ENCODE measurements around the gene PGAP2.

PGAP2 gene

DNA sequence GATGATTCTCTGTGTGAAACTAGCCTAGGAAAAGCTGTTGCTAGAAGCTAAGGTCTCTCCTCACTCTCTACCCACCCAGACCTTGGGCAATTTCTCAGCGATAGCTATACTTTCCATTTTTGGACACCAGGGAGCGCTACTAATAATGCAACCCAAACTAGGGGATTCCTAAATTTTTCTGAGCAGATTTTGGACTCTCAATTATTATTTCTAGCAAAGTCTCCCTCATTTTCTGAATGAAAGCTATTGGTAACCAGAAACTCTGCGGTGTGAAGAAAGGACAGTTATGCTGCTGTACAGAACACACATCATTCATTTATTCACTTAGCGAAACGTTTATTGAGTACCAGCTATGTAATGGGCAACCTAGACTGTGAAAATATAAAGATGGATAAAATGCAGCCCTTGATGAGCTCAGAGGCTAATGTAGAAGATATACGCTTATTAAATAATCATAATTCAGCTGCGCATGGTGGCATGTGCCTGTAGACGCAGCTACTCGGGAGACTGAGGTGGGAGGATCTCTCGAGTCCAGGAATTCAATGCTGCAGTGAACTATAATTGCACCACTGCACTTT is 41.0 kb downstream of the PGAP2 start:
- Histone ChIP-seq H3K9me3 (no peaks in the 10 kb centered on the region), H3K27me3 (no peaks in the 10 kb centered on the region), H3K27ac (peak overlapping the region; percentile 9), H3K36me3 (no peaks in the 10 kb centered on the region), H3K4me1 (ENCODE audit: control insufficient read depth in 1 of 2, insufficient read depth in 1 of 2, low read depth in 1 of 2, low read length in 1 of 2) (peaks cover 9% of the 10 kb centered on the region in 2 experiments), H3K4me3 (ENCODE audit: low read depth in 1 of 2, low read length in 1 of 2) (no peak overlapping the region)
- TF ChIP-seq, protein P1, sequence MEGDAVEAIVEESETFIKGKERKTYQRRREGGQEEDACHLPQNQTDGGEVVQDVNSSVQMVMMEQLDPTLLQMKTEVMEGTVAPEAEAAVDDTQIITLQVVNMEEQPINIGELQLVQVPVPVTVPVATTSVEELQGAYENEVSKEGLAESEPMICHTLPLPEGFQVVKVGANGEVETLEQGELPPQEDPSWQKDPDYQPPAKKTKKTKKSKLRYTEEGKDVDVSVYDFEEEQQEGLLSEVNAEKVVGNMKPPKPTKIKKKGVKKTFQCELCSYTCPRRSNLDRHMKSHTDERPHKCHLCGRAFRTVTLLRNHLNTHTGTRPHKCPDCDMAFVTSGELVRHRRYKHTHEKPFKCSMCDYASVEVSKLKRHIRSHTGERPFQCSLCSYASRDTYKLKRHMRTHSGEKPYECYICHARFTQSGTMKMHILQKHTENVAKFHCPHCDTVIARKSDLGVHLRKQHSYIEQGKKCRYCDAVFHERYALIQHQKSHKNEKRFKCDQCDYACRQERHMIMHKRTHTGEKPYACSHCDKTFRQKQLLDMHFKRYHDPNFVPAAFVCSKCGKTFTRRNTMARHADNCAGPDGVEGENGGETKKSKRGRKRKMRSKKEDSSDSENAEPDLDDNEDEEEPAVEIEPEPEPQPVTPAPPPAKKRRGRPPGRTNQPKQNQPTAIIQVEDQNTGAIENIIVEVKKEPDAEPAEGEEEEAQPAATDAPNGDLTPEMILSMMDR (IDR thresholded peaks at IDR 0.05): peak; percentile 81

DNA sequence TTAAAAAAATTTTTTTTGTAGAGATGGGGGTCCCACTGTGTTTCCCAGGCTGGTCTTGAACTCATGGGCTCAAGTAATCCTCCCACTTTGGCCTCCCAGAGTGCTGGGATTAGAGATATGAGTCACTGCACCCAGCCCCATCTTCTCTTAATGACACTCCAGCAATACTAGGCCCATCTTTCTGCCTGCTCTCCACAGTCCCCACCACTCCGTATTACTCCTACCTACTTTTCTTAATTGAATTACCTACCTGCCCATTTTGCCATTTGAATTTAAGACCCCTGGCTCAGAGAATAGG is 45.1 kb downstream of the PGAP2 start:
- Histone ChIP-seq H3K27ac (peak overlapping the region; percentile 98), H3K27me3 (no peaks in the 10 kb centered on the region), H3K9me3 (no peaks in the 10 kb centered on the region), H3K4me1 (ENCODE audit: control insufficient read depth in 1 of 2, insufficient read depth in 1 of 2, low read depth in 1 of 2, low read length in 1 of 2) (peaks cover 38 to 42% of the 10 kb centered on the region in 2 experiments), H3K36me3 (no peaks in the 10 kb centered on the region), H3K4me3 (ENCODE audit: low read depth in 1 of 2, low read length in 1 of 2) (no peak overlapping the region)
- TF ChIP-seq, protein P1 (IDR thresholded peaks at IDR 0.05): no peak

DNA sequence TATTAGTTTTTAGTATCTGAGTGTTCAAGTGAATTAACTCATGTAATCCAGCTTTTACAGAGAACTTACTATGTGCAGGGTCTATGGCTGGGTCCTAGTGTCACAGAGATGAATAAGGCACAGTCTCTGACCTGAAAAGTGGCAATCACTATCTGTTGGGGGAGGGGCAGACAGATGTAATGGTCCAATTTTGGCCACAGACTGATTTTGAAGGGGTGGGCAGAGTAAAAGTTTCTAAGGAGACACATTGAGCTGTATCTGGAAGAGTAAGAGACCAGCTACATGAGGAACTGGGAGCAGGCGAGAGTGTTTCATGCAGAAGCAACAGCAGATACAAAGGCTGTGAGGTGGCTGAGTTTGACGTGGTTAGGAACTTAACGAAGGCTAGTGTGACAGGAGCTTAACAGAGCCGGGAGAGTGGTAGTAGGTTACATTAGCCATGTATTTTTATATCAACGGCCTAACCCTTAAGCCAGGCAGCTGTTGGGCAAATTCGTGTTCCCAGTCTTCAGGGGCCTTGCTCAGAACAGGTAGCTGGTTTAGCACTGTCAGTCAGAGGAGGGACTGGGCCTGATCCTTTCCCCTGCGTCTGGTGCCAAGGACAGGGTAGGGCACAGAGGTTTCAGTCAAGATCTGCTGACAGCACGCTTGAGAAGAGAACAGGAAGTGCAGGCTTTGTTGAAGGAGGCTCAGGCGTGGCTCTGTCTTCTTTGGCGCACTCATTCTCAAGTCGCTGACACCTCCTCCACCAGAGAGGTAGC is 45.7 kb downstream of the PGAP2 start:
- peaks cover 44 to 48% of the 10 kb centered on the region in 2 experiments for H3K4me1 ChIP-seq (ENCODE audit: control insufficient read depth in 1 of 2, insufficient read depth in 1 of 2, low read depth in 1 of 2, low read length in 1 of 2)
- no peaks in the 10 kb centered on the region for H3K27me3 ChIP-seq
- TF ChIP-seq, protein P1 (IDR thresholded peaks at IDR 0.05): no peak
- H3K4me3 ChIP-seq (ENCODE audit: low read depth in 1 of 2, low read length in 1 of 2): peak overlapping the region; percentile 77 to 93
- H3K36me3 ChIP-seq: no peaks in the 10 kb centered on the region
- H3K9me3 ChIP-seq: no peaks in the 10 kb centered on the region
- peak overlapping the region; percentile 98 for H3K27ac ChIP-seq

- Histone ChIP-seq H3K4me3 (ENCODE audit: low read depth in 1 of 2, low read length in 1 of 2) (peak overlapping the region; percentile 77 to 93), H3K27ac (peak overlapping the region; percentile 98), H3K36me3 (no peaks in the 10 kb centered on the region), H3K27me3 (no peaks in the 10 kb centered on the region), H3K9me3 (no peaks in the 10 kb centered on the region), H3K4me1 (ENCODE audit: control insufficient read depth in 1 of 2, insufficient read depth in 1 of 2, low read depth in 1 of 2, low read length in 1 of 2) (peaks cover 49 to 53% of the 10 kb centered on the region in 2 experiments)
- TF ChIP-seq, protein P1 (IDR thresholded peaks at IDR 0.05): no peak
Observed at GRCh38 chr11:3854660-3854976, 46.3 kb downstream of the PGAP2 start.

DNA sequence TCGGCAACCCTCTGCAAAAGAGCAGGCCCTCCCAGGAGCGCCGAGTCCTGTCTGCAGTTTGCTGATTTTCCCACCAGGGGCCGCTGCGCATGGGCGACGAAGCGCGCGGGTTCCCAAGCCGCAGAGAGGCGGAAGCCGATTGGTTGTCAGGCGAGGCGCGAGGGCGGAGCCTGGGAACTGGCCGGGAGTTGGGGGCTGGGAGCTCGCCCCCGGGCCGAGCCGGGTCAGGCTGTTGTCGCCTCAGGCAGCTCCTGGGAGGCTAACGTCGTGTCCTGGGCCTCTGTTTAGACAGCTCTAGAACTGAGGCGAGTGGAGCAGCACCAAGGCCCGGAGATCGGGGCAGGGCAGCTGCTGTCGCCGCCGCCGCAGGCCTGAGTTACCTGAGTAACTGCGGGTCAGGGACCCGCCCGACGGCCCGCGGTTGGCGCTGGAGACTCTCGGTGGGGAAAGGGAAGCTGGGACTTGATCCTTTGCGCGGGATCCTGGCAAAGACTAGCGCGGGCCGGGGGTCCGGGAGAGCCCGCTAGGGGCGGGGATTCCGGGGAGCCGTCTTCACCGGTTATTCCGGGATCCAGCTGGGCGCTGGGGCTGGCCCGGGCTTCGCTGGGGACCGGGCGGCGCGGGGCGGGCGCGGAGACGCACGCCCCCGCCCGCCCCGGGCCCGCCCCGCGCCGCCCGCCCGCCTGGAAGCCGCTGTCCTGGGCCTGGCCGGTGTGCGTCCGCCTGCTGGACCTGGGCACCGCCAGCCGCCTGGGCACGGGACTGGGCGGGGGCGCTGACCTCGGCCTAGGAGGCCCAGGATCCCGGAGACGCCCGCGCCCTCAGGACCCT is 46.8 kb downstream of the PGAP2 start, which contains the start of gene STIM1:
Gene STIM1, plus strand, starts transcription at position 688 of the 831 bp plus-strand sequence. CDS start 607 bp downstream, outside the sequence.
- Histone ChIP-seq H3K9me3 (no peaks in the 10 kb centered on the region), H3K4me1 (ENCODE audit: control insufficient read depth in 1 of 2, insufficient read depth in 1 of 2, low read depth in 1 of 2, low read length in 1 of 2) (peaks cover 55 to 59% of the 10 kb centered on the region in 2 experiments)
- TF ChIP-seq, protein P1 (IDR thresholded peaks at IDR 0.05): peak; percentile 99

More for the DNA sequence above, 46.8 kb downstream of the PGAP2 start, which contains the start of gene STIM1:
- Histone ChIP-seq H3K36me3 (no peaks in the 10 kb centered on the region), H3K27me3 (no peaks in the 10 kb centered on the region), H3K27ac (peak within 1 kb of the TSS; percentile 98), H3K4me3 (ENCODE audit: low read depth in 1 of 2, low read length in 1 of 2) (peak within 1 kb of the TSS; percentile 77 to 93)

All from neutrophil (primary cell).